ENCODE results near the gene BMX.

The BMX gene

GRCh38 chrX:15594371-15594770 lies 93.8 kb downstream of the BMX start:
- no peak for TF ChIP-seq ESRRG (CRISPR knock-in tag; IDR thresholded peaks at IDR 0.05)
- no peak for TF ChIP-seq ZNF8 (CRISPR knock-in tag; IDR thresholded peaks at IDR 0.05)
- TF ChIP-seq CSRNP3 (CRISPR knock-in tag; IDR thresholded peaks at IDR 0.05), result no peak
- TF ChIP-seq ZFP30 (CRISPR knock-in tag; IDR thresholded peaks at IDR 0.05), result no peak
- no peak for ATAC-seq

- no peak for TF ChIP-seq TOX (CRISPR knock-in tag; IDR thresholded peaks at IDR 0.05; ENCODE audit: borderline replicate concordance)
- TF ChIP-seq ISL1 (CRISPR knock-in tag; IDR thresholded peaks at IDR 0.05), result peak; percentile 46; the same call in 1 of the 2 replicates
- no peak for ATAC-seq
Measured at GRCh38 chrX:15598026-15598425, 97.4 kb downstream of the BMX start.

- ATAC-seq, result no peak
- no peak for TF ChIP-seq PPARA (CRISPR knock-in tag; IDR thresholded peaks at IDR 0.05; ENCODE audit: borderline replicate concordance)
- TF ChIP-seq RARB (CRISPR knock-in tag; IDR thresholded peaks at IDR 0.05), result no peak
- TF ChIP-seq OSR1 (CRISPR knock-in tag; IDR thresholded peaks at IDR 0.05), result no peak
- TF ChIP-seq ZFP30 (CRISPR knock-in tag; IDR thresholded peaks at IDR 0.05), result no peak
- TF ChIP-seq TCF4 (CRISPR knock-in tag; IDR thresholded peaks at IDR 0.05; ENCODE audit: borderline replicate concordance), result no peak
- TF ChIP-seq TSHZ2 (CRISPR knock-in tag; IDR thresholded peaks at IDR 0.05), result no peak
- TF ChIP-seq ZNF8 (CRISPR knock-in tag; IDR thresholded peaks at IDR 0.05), result no peak
- no peak for TF ChIP-seq GLIS3 (CRISPR knock-in tag; IDR thresholded peaks at IDR 0.05)
- no peak for TF ChIP-seq BACH2 (CRISPR knock-in tag; IDR thresholded peaks at IDR 0.05; ENCODE audit: borderline replicate concordance)
- no peak for TF ChIP-seq ESRRG (CRISPR knock-in tag; IDR thresholded peaks at IDR 0.05)
- no peak for TF ChIP-seq PATZ1 (CRISPR knock-in tag; IDR thresholded peaks at IDR 0.05; ENCODE audit: borderline replicate concordance)
- no peak for TF ChIP-seq CSDC2 (CRISPR knock-in tag; IDR thresholded peaks at IDR 0.05)
- TF ChIP-seq ARNTL (CRISPR knock-in tag; IDR thresholded peaks at IDR 0.05; ENCODE audit: borderline replicate concordance, low read depth), result no peak
- TF ChIP-seq ZC3H10 (CRISPR knock-in tag; IDR thresholded peaks at IDR 0.05), result no peak
- no peak for TF ChIP-seq ZNF70 (CRISPR knock-in tag; IDR thresholded peaks at IDR 0.05)
- TF ChIP-seq TOX (CRISPR knock-in tag; IDR thresholded peaks at IDR 0.05; ENCODE audit: borderline replicate concordance), result no peak
- no peak for TF ChIP-seq CSRNP3 (CRISPR knock-in tag; IDR thresholded peaks at IDR 0.05)
- no peak for TF ChIP-seq ZNF565 (CRISPR knock-in tag; conservative IDR thresholded peaks at IDR 0.05; ENCODE audit: low read depth)
- no peak for TF ChIP-seq POU6F1 (CRISPR knock-in tag; IDR thresholded peaks at IDR 0.05; ENCODE audit: borderline replicate concordance, low read depth)
Measured at GRCh38 chrX:15599461-15599860, 98.9 kb downstream of the BMX start.

- no peak for ATAC-seq
- TF ChIP-seq ARNTL (CRISPR knock-in tag; IDR thresholded peaks at IDR 0.05; ENCODE audit: borderline replicate concordance, low read depth) (no peak), RARB (CRISPR knock-in tag; IDR thresholded peaks at IDR 0.05) (no peak), TOX (CRISPR knock-in tag; IDR thresholded peaks at IDR 0.05; ENCODE audit: borderline replicate concordance) (no peak), CSDC2 (CRISPR knock-in tag; IDR thresholded peaks at IDR 0.05) (no peak), GLIS3 (CRISPR knock-in tag; IDR thresholded peaks at IDR 0.05) (no peak), OSR1 (CRISPR knock-in tag; IDR thresholded peaks at IDR 0.05) (no peak), PATZ1 (CRISPR knock-in tag; IDR thresholded peaks at IDR 0.05; ENCODE audit: borderline replicate concordance) (no peak), ISL1 (CRISPR knock-in tag; IDR thresholded peaks at IDR 0.05) (no peak), ZNF565 (CRISPR knock-in tag; conservative IDR thresholded peaks at IDR 0.05; ENCODE audit: low read depth) (no peak)
Measured at GRCh38 chrX:15600049-15600448, 99.4 kb downstream of the BMX start.

Measured in SK-N-SH treated with all-trans-retinoic acid at 6 μM for 48 hours (cell line).